Central memory CD8-positive, alpha-beta T cell (primary cell): ENCODE data around the gene MED13L.
A peak's percentile ranks its signal among the peaks of the same experiment; 100 is the strongest.

Experiments used
- ATAC-seq: fragments of 150-1000 bp; cut with Tn5 transposase; replicated peaks from 2 replicates; pipeline ENCODE4 v1.10.0; 2022; ENCODE audit warnings: mild to moderate bottlenecking, moderate FRiP score, moderate number of reproducible peaks; ENCODE audit not compliant: poor library complexity, severe bottlenecking; ENCODE audit errors: extremely low read depth
- DNase-seq, 2 donors: peaks; one replicate each; pipeline ENCODE4 v3.0.0; 2021; ENCODE audit warnings: low spot score in 2 of 2
- H3K27ac Mint-ChIP-seq: one replicate; pipeline ENCODE4 v1.8.0; 2022; ENCODE audit warnings: low read depth, mild to moderate bottlenecking, moderate library complexity, mixed read lengths
- H3K27me3 Mint-ChIP-seq: one replicate; pipeline ENCODE4 v1.8.0; 2022; ENCODE audit warnings: mixed read lengths
- H3K36me3 Mint-ChIP-seq: one replicate; pipeline ENCODE4 v1.8.0; 2022; ENCODE audit warnings: mild to moderate bottlenecking, moderate library complexity, mixed read lengths; ENCODE audit not compliant: insufficient read depth
- H3K4me1 Mint-ChIP-seq: one replicate; pipeline ENCODE4 v1.8.0; 2022; ENCODE audit warnings: mixed read lengths
- H3K4me3 Mint-ChIP-seq: one replicate; pipeline ENCODE4 v1.8.0; 2022; ENCODE audit warnings: mild to moderate bottlenecking, moderate library complexity, mixed read lengths
- H3K9me3 Mint-ChIP-seq: one replicate; pipeline ENCODE4 v1.8.0; 2022; ENCODE audit warnings: mixed read lengths

Gene MED13L

DNA sequence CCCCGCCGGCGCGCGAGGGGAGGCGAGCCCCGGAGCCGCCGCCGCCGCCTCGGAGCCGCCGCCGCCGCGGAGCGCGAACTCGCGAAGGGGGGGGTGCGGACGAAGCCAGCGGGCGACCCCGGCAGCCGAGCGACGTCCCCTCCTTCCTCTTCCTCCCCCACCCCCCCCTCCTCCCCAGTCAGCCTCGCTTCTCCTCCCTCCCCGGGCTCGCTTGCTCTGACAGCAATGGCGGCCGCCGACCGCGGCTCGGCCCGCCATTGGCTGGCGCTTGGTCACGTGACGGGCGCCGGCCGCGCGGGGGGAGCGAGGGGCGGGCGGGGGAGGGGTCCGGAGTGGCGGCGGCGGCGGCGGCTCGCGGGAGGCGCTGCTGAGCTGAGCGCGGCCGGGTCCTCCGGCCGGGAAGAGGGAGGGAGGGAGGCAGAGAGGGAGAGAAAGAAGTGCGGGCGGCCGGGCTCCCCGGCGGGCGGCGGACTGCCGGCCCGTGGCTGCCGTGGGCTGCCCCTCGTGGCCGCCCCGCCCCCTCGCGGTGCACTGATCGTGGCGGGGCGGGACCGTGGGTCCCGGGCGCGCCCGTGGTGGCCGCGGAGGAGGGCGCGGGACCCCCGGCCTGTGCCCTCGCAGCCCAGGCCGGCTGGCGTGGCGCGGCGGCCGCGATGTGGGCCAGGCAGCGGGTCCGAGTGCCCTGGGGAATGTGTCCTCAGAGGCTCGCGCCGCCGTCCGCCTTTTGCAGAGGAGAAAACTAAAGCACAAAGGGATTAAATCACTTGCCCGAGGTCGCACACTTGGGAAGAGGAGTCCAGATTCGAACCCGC lies at the start of gene MED13L:
MED13L (minus strand) TSS at position 227 of the 812 bp plus-strand sequence. CDS start 562 bp downstream, outside the sequence.
- Mint-ChIP-seq H3K27me3 (no peaks in the 10 kb centered on the region), H3K27ac (peak within 1 kb of the TSS; percentile 80), H3K4me3 (peak within 1 kb of the TSS; percentile 84), H3K9me3 (no peaks in the 10 kb centered on the region), H3K36me3 (peaks cover 14% of the 10 kb centered on the region), H3K4me1 (peaks cover 42% of the 10 kb centered on the region)
- DNase-seq: peak; percentile 72 to 81
- peak; percentile 74 for ATAC-seq

DNA sequence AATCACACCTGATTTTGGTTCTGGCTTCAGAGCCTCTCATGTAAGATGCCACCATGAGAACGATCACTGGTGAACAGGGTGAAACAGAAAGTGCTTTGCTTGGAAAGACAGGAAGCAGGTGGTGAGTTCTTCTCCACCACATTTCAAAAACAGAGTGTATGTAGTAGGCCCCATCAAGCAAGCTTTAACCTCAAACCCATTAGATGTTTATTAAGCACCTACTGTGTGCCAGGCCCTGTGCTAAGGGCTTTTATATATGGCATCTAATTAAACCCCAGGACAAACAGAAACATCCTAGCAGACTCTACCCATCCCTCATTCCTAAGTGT lies 47.8 kb upstream of the MED13L start:
- H3K27me3 Mint-ChIP-seq: no peaks in the 10 kb centered on the region
- no peak overlapping the region for H3K4me3 Mint-ChIP-seq
- no peaks in the 10 kb centered on the region for H3K36me3 Mint-ChIP-seq
- H3K4me1 Mint-ChIP-seq: peaks cover 15% of the 10 kb centered on the region
- ATAC-seq (peak; percentile 80), DNase-seq (no peak)
- no peaks in the 10 kb centered on the region for H3K9me3 Mint-ChIP-seq
- peak overlapping the region; percentile 70 for H3K27ac Mint-ChIP-seq

DNA sequence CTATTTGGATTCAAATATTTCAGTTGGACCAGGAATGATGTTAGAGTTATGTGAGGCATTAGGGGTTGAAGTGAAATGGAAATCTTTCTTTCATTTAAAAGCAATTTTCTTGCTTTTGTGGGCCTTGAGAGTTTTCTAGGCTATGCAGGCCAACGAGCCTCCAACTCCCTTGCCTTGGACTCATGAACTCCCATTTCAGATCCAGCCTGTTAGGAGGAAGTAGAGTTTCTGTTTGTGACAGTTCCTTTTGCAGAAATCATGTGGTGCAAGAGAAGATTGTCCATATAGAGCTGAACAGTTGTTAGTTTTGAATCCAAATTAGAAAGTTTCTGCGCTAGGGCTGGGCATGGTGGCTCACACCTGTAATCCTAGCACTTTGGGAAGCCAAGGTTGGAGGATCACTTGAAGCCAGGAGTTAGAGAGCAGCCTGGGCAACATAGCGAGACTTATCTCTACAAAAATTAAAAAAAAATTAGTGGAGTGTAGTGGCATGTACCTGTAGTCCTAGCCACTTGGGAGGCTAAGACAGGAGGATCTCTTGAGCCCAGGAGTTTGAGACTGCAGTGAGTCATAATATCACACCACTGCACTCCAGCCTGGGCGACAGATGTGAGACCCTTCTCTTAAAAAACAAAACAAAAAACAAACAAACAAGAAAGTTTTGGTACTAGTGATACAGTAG lies 47.3 kb upstream of the MED13L start:
- Mint-ChIP-seq H3K27ac (peak overlapping the region; percentile 70), H3K36me3 (no peaks in the 10 kb centered on the region), H3K9me3 (no peaks in the 10 kb centered on the region), H3K4me1 (peaks cover 15% of the 10 kb centered on the region), H3K27me3 (no peaks in the 10 kb centered on the region), H3K4me3 (no peak overlapping the region)
- ATAC-seq (no peak), DNase-seq (no peak)

DNA sequence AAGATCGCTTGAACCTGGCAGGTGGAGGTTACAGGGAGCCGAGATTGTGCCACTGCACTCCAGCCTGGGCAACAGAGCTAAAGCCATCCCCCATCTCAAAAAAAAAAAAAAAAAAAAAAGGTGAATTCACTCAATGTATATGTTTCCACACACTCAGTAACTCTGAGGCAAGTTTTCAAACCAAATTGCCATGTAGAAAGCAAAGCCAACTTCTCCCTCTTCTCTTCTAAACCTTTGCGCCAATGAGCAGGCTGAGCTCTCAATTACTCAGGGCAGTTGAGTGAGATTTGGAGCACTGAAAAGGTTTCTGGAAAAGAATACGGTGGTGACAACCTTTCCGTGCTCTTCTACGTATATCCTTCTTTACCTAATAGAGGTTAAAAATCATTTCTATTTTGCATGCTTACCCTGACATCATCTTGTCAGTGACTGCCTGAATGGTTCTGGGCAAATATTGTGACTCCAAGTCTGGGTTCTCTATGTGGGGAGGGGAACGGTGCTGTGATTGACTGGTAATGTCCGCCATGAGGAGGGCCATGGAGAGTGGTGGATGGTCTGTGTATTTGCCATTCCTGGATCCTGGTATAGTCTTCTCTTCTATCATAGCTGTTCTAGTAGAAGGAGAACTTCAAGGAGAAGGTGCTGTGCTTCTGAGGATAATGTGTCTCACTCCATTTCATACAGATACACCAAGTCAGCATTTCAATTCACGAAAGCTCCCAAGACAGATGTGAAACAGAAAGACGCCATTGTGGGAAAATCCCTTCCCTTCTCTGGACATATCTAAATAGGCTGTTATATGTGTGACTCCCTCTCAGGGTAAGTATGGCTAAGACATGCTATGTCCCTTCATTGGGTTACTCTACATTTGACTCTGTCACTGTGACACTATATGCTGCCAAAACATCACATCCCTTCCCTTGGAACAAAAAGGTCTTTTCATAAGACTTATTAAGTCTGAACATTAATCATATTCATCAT lies 46.2 kb upstream of the MED13L start:
- Mint-ChIP-seq H3K27me3 (peaks cover 11% of the 10 kb centered on the region), H3K4me1 (peaks cover 15% of the 10 kb centered on the region), H3K27ac (peak overlapping the region; percentile 70), H3K4me3 (no peak overlapping the region), H3K9me3 (no peaks in the 10 kb centered on the region), H3K36me3 (no peaks in the 10 kb centered on the region)
- DNase-seq (no peak), ATAC-seq (no peak)

DNA sequence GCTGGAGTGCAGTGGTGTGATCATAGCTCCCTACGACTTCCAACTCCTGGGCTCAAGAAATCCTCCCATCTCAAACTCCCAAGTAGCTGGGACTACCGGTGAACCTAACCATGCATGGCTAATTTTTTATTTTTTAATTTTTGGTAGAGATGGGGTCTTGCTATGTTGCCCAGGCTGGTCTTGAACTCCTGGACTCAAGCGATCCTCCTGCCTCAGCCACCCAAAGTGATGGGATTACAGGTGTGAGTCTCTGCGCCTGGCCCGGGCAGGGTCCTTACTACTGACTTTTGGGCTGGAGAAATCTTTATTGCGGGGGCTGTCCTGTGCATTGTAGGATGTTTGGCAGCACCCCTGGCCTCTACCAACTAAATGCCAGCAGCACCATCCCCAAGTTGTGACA lies 44.4 kb upstream of the MED13L start:
- peaks cover 29% of the 10 kb centered on the region for H3K27me3 Mint-ChIP-seq
- H3K4me1 Mint-ChIP-seq: peaks cover 15% of the 10 kb centered on the region

DNA sequence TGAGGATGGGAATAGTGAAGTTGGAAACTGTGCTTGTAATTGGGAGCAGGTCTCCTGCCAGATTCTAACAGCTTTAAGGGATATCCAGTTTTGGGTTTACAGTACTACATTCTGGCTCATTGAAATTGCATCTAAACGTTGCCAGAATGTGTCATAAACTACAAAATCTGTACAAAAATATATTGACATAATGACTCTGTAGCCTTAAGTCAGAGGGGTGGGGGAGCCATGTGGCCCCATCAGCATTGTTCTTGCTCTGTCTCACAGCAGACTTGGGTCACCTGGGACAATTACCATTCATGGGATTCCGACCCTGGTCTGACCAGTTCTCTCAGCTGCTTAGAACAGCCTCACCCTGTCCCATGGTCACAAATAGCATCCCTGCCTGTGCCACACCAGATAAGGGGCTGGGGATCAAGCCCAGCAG lies 43.3 kb upstream of the MED13L start:
- H3K36me3 Mint-ChIP-seq: no peaks in the 10 kb centered on the region
- no peak overlapping the region for H3K4me3 Mint-ChIP-seq
- H3K27ac Mint-ChIP-seq: no peak overlapping the region
- H3K9me3 Mint-ChIP-seq: no peaks in the 10 kb centered on the region
- H3K4me1 Mint-ChIP-seq: peaks cover 14% of the 10 kb centered on the region
- ATAC-seq (no peak), DNase-seq (no peak)
- peaks cover 36% of the 10 kb centered on the region for H3K27me3 Mint-ChIP-seq

More for the DNA sequence above, 44.4 kb upstream of the MED13L start:
- no peak for ATAC-seq
- no peaks in the 10 kb centered on the region for H3K36me3 Mint-ChIP-seq
- no peak overlapping the region for H3K27ac Mint-ChIP-seq
- no peak overlapping the region for H3K4me3 Mint-ChIP-seq
- no peak for DNase-seq
- H3K9me3 Mint-ChIP-seq: no peaks in the 10 kb centered on the region

DNA sequence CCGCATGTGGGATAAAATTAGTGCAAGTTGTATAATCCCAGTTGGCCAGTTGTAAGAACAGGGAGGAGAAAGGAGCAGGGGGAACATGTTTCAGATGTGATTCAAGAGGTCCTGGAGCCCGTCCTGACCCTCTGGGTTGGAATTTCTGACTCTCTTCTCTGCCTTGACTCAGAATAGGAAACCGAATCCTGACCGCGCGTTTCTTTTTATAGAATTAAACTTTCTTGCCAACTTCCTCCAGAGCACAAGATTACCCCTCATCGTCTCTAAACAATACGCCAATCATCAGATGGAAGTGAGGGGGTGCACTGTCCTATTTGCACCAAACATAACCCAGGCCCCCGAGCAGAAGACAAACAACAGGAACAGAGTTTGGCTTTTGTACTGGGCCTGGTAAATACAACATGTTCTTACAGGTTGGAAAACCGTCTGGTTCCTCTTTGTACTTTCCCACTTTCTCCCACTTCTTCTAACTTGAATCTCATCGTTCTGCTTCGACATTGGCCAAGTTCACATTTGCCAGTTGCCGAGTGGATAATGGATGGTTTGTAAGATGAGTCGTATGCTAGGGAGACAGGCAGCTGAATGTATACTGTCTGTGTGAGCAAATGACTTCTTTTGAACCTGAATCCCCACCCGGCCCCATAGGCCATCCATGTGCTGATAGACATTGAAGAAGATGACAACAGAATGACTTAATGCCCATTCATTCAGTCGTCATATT lies 42.6 kb upstream of the MED13L start:
- Mint-ChIP-seq H3K36me3 (no peaks in the 10 kb centered on the region), H3K9me3 (peaks cover 4% of the 10 kb centered on the region), H3K4me3 (no peak overlapping the region), H3K4me1 (peaks cover 10% of the 10 kb centered on the region), H3K27me3 (peaks cover 43% of the 10 kb centered on the region), H3K27ac (no peak overlapping the region)
- ATAC-seq: no peak
- no peak for DNase-seq

DNA sequence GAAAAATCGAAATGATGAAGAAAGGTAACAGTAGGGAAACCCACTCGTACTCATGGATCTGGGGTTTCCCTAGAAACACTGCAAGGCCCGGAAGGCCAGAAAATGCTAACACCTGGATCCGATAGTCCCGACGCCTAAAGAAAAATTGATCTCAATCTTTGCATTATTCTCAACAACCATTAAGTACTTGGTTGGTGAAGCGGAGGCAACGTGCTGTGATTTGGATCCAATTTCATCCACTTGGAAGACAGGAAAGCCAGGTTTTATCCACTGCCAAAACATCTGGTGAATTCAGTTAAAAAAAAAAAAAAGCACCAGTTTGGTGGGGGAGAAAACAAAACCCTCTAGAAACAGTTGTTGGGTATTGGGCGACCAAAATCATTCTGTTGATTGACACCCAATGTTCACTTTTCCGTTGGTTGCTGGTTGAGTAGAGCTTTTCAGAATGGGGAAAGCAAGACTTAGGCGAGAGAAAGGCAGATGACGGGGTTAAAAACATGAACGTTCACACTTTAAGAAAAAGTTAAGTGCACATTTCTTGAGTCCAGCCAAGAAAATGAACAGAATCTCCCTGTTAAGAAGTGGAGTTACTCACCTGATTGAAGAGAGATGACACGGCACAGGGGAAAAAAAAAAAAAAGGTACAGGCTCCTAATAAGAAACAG lies 41.9 kb upstream of the MED13L start:
- H3K9me3 Mint-ChIP-seq: peaks cover 4% of the 10 kb centered on the region
- no peaks in the 10 kb centered on the region for H3K36me3 Mint-ChIP-seq
- no peak for ATAC-seq
- H3K4me1 Mint-ChIP-seq: peaks cover 4% of the 10 kb centered on the region
- DNase-seq: no peak
- H3K4me3 Mint-ChIP-seq: no peak overlapping the region
- peaks cover 48% of the 10 kb centered on the region for H3K27me3 Mint-ChIP-seq
- H3K27ac Mint-ChIP-seq: no peak overlapping the region

DNA sequence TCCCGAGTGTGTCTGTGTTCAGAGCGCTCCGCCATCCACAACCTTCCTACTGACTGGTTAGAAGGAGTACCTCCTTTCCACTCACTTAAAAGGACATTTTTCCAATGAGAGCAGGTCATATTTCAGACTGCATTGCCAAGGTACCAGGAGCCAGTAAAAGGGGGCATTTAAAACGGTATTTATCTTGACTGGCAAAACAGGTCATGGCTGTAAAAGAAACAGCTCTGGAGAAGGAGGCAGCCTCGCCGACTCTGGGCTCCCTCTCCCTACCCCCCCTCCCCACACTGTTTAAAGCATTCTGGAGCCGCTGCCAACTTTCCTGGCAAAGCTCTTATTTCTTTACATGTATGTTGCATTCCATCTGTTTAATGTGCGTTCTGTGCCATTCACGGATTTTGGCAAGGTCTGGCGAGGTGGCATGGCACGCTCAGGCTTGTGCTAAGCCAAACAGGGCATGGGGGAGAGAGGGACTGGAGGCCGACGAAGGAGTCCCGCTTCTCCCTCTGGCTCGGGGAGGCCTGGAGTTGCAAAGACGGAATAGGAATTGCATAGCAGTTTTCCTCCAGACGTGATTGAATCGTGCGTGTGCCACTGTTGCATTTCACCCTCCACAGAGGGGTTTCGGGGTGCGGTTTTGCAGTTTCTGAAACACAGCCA lies 41.2 kb upstream of the MED13L start:
- Mint-ChIP-seq H3K27me3 (peaks cover 55% of the 10 kb centered on the region), H3K4me3 (no peak overlapping the region), H3K4me1 (peaks cover 4% of the 10 kb centered on the region), H3K27ac (no peak overlapping the region), H3K9me3 (peaks cover 4% of the 10 kb centered on the region), H3K36me3 (no peaks in the 10 kb centered on the region)
- ATAC-seq (no peak), DNase-seq (no peak)

DNA sequence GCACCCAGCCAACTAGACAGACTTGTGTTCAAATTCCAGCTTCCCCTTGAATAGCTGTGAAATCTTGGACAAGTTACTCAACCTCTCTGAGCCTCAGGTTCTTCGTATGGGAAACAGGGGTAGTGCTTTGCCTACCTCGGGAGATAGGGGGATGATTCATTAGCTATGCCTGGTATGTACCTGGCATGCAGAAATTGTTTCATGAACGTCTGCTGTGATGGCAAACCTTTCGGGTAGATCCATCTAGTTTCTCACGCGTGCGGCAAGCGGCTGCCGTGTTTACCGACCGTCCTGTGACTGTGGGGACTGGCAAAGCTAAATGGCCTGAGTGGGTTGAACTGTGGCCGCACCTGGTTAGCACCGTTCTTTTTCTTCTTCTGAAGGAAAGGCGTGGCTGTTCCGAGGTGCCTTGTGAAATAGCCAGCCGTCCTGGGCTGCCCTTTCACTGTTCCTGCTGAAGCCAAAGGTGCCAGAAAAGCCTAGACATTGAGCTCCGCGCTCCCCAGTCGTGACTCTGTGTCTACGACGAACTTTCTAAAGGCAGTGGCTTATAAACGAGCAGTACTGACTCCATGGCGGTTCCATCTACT lies 40.6 kb upstream of the MED13L start:
- no peak overlapping the region for H3K4me3 Mint-ChIP-seq
- ATAC-seq (no peak), DNase-seq (no peak)
- no peaks in the 10 kb centered on the region for H3K36me3 Mint-ChIP-seq
- peaks cover 4% of the 10 kb centered on the region for H3K4me1 Mint-ChIP-seq
- peaks cover 4% of the 10 kb centered on the region for H3K9me3 Mint-ChIP-seq
- no peak overlapping the region for H3K27ac Mint-ChIP-seq
- peaks cover 59% of the 10 kb centered on the region for H3K27me3 Mint-ChIP-seq

DNA sequence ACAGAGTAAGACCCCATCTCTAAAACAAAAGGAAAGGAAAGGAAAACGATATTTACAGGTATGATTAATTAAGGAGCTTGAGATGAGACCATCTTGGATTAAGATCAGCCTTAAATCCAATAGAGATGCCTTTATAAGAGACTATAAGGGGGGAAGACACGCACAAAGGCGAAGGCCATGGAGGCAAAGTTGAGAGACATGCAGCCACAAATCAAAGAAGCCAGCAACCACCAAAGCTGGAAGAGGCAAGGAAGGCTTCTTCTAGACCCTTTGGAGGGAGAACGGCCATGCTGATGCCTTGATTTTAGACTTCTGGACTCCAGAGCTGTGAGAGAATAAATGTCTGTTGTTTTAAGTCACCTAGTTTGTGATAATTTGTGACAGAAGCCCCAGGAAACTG lies 39.6 kb upstream of the MED13L start:
- H3K4me3 Mint-ChIP-seq: no peak overlapping the region
- ATAC-seq (no peak), DNase-seq (no peak)
- H3K9me3 Mint-ChIP-seq: peaks cover 4% of the 10 kb centered on the region
- H3K27me3 Mint-ChIP-seq: peaks cover 66% of the 10 kb centered on the region
- no peaks in the 10 kb centered on the region for H3K36me3 Mint-ChIP-seq
- H3K27ac Mint-ChIP-seq: no peak overlapping the region
- peaks cover 4% of the 10 kb centered on the region for H3K4me1 Mint-ChIP-seq
